Jurkat, Clone E6-1 (cell line): Measurements from ENCODE around the gene TTC33.
"Not testable (repeated sequence)": the region's sequence is repeated elsewhere in the genome, so short reads cannot be mapped to it uniquely, and the experiment has no call there.

Experiments
- DNase-seq: peaks from one replicate; pipeline ENCODE4 v3.0.0-alpha.2; 2011; ENCODE audit warnings: low read depth, low spot score
- H3K4me3 ChIP-seq: 2 replicates; pipeline ENCODE4 v1.5.1; 2011; ENCODE audit warnings: mild to moderate bottlenecking, low read length, control low read depth, moderate library complexity

Gene TTC33

GRCh38 chr5:40734986-40735385 lies 20.8 kb downstream of the TTC33 start:
- no peak overlapping the region for H3K4me3 ChIP-seq
- DNase-seq, result no peak

- DNase-seq, result no peak
- no peak overlapping the region for H3K4me3 ChIP-seq
Observed at GRCh38 chr5:40733879-40734563, 21.7 kb downstream of the TTC33 start.

- no peak overlapping the region for H3K4me3 ChIP-seq
Observed at GRCh38 chr5:40733434-40733833, 22.3 kb downstream of the TTC33 start.

GRCh38 chr5:40722497-40722911 lies 33.3 kb downstream of the TTC33 start:
- H3K4me3 ChIP-seq, DNase-seq: not testable (repeated sequence)

More at GRCh38 chr5:40733434-40733833, 22.3 kb downstream of the TTC33 start:
- no peak for DNase-seq

- DNase-seq, result no peak
- no peak overlapping the region for H3K4me3 ChIP-seq
Observed at GRCh38 chr5:40720069-40720468, 35.7 kb downstream of the TTC33 start.

GRCh38 chr5:40717281-40717680 lies 38.5 kb downstream of the TTC33 start:
- no peak for DNase-seq

GRCh38 chr5:40716590-40716989 lies 39.2 kb downstream of the TTC33 start:
- DNase-seq, result no peak

More at GRCh38 chr5:40717281-40717680, 38.5 kb downstream of the TTC33 start:
- H3K4me3 ChIP-seq, result no peak overlapping the region

GRCh38 chr5:40716000-40716399 lies 39.8 kb downstream of the TTC33 start:
- no peak for DNase-seq
- H3K4me3 ChIP-seq, result no peak overlapping the region

More at GRCh38 chr5:40716590-40716989, 39.2 kb downstream of the TTC33 start:
- no peak overlapping the region for H3K4me3 ChIP-seq

GRCh38 chr5:40714001-40714400 lies 41.8 kb downstream of the TTC33 start:
- DNase-seq, result no peak
- H3K4me3 ChIP-seq, result no peak overlapping the region

- H3K4me3 ChIP-seq, DNase-seq: not testable (repeated sequence)
Observed at GRCh38 chr5:40710575-40710974, 45.2 kb downstream of the TTC33 start.

- not testable (repeated sequence) for H3K4me3 ChIP-seq, DNase-seq
Observed at GRCh38 chr5:40705484-40705883, 50.3 kb downstream of the TTC33 start.

- not testable (repeated sequence) for H3K4me3 ChIP-seq, DNase-seq
Observed at GRCh38 chr5:40702027-40702426, 53.7 kb downstream of the TTC33 start.

- no peak overlapping the region for H3K4me3 ChIP-seq
- DNase-seq, result no peak
Observed at GRCh38 chr5:40700116-40700782, 55.5 kb downstream of the TTC33 start.

- H3K4me3 ChIP-seq, result no peak overlapping the region
- DNase-seq, result no peak
Observed at GRCh38 chr5:40694433-40694832, 61.3 kb downstream of the TTC33 start.

- no peak for DNase-seq
- H3K4me3 ChIP-seq, result no peak overlapping the region
Observed at GRCh38 chr5:40691894-40692293, 63.9 kb downstream of the TTC33 start.

- no peak for DNase-seq
- no peak overlapping the region for H3K4me3 ChIP-seq
Observed at GRCh38 chr5:40690267-40690666, 65.5 kb downstream of the TTC33 start.

- no peak overlapping the region for H3K4me3 ChIP-seq
- no peak for DNase-seq
Observed at GRCh38 chr5:40689438-40689837, 66.3 kb downstream of the TTC33 start.

GRCh38 chr5:40688996-40689395 lies 66.8 kb downstream of the TTC33 start:
- no peak for DNase-seq
- H3K4me3 ChIP-seq, result no peak overlapping the region

- DNase-seq, result peak; percentile 90
Observed at GRCh38 chr5:40688127-40688761, 67.5 kb downstream of the TTC33 start.

GRCh38 chr5:40687321-40687720 lies 68.4 kb downstream of the TTC33 start:
- H3K4me3 ChIP-seq, result no peak overlapping the region

More at GRCh38 chr5:40688127-40688761, 67.5 kb downstream of the TTC33 start:
- H3K4me3 ChIP-seq, result no peak overlapping the region

More at GRCh38 chr5:40687321-40687720, 68.4 kb downstream of the TTC33 start:
- DNase-seq, result no peak
